ENCODE measurements around the gene CLIC3. TPM values are rescaled to one million over a fixed set of nuclear protein-coding genes. Genes with fewer than 3 reads are reported as not detected.
A peak's percentile ranks its signal among the peaks of the same experiment; 100 is the strongest.
"Not testable (repeated sequence)": the region's sequence is repeated elsewhere in the genome, so short reads cannot be mapped to it uniquely, and the experiment has no call there.

Gene CLIC3
- total RNA-seq, 2 donors from 2014 or later = not detected

DNA sequence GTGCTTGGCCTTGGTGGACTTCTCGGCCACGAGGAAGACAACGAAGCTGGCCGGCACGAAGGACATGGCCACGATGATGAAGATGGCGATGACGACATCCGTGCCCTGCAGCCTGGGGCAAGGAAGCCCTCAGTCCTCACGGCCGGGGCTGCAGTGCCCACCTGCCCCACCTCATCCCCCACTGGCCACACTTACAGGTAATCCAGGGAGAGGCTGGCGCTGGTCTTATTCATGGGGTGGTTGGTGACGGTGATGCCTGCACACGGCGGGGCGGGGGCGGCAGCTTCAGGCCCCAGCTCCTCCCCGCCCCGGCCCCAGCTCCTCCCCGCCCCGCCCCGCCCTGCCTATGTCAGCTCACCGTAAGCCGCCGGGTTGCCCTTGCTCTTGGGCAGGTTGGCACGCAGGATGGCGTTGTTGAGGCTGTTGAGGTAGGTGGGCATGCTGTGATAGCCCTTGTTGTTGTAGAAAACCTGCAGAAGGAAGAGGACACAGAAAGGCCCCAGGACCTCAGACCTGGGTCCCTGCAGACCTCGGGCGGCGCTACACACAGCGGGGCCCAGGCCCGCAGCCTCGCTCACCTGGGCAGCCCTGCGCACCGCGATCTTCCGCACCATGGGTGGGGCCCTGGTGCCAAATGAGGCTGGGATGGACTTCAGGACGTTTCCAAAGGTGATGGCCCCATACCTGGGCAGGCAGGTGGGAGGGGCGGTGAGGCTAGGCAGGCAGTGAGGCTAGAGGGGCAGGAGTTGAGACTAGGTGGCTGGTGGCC is 15.7 kb upstream of the CLIC3 start:
- H3K9me3 Mint-ChIP-seq = no peaks in the 10 kb centered on the region
- ATAC-seq (no peak), DNase-seq (ENCODE audit: low spot score in 2 of 2) (no peak)
- no peaks in the 10 kb centered on the region for H3K36me3 Mint-ChIP-seq
- H3K27ac Mint-ChIP-seq = no peak overlapping the region

GRCh38 chr9:137011156-137011555 is 14.8 kb upstream of the CLIC3 start:
- H3K27ac Mint-ChIP-seq = no peak overlapping the region
- H3K9me3 Mint-ChIP-seq = no peaks in the 10 kb centered on the region
- DNase-seq (ENCODE audit: low spot score in 2 of 2) (no peak), ATAC-seq (no peak)
- H3K36me3 Mint-ChIP-seq = no peaks in the 10 kb centered on the region

GRCh38 chr9:137009938-137010732 is 13.8 kb upstream of the CLIC3 start:
- no peaks in the 10 kb centered on the region for H3K36me3 Mint-ChIP-seq
- H3K27ac Mint-ChIP-seq = no peak overlapping the region
- no peaks in the 10 kb centered on the region for H3K9me3 Mint-ChIP-seq
- DNase-seq (ENCODE audit: low spot score in 2 of 2) = no peak
- no peak for ATAC-seq

GRCh38 chr9:137009217-137009616 is 12.8 kb upstream of the CLIC3 start:
- Mint-ChIP-seq H3K9me3 (no peaks in the 10 kb centered on the region), H3K36me3 (no peaks in the 10 kb centered on the region), H3K27ac (no peak overlapping the region)
- ATAC-seq = no peak
- no peak for DNase-seq (ENCODE audit: low spot score in 2 of 2)

DNA sequence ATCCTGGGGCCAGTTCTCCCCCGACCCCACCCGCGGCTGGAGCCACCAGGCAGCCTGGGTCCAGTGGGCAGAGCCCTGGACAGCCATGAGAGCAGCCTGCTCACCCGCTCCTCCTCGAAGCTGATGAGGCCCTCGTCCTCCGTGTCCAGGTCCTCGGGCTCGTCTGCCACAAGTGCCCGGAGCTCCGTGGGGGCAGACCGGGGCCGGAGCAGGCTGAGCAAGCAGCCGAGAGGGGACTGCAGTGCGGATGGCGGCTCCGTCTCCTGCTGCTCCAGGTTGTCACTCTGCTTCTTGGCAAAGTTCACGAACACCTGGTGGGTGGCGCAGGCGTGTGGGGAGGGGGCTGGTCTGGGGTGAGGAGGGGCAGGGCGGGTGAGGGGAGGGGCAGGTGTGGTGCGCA is 11.9 kb upstream of the CLIC3 start:
- Mint-ChIP-seq H3K9me3 (no peaks in the 10 kb centered on the region), H3K36me3 (no peaks in the 10 kb centered on the region), H3K27ac (no peak overlapping the region)
- DNase-seq (ENCODE audit: low spot score in 2 of 2) (no peak), ATAC-seq (no peak)

- DNase-seq (ENCODE audit: low spot score in 2 of 2) = no peak
- Mint-ChIP-seq H3K36me3 (no peaks in the 10 kb centered on the region), H3K27ac (no peak overlapping the region), H3K9me3 (no peaks in the 10 kb centered on the region)
- ATAC-seq = no peak
These were observed 11.5 kb upstream of the CLIC3 start for GRCh38 chr9:137007816-137008270.

DNA sequence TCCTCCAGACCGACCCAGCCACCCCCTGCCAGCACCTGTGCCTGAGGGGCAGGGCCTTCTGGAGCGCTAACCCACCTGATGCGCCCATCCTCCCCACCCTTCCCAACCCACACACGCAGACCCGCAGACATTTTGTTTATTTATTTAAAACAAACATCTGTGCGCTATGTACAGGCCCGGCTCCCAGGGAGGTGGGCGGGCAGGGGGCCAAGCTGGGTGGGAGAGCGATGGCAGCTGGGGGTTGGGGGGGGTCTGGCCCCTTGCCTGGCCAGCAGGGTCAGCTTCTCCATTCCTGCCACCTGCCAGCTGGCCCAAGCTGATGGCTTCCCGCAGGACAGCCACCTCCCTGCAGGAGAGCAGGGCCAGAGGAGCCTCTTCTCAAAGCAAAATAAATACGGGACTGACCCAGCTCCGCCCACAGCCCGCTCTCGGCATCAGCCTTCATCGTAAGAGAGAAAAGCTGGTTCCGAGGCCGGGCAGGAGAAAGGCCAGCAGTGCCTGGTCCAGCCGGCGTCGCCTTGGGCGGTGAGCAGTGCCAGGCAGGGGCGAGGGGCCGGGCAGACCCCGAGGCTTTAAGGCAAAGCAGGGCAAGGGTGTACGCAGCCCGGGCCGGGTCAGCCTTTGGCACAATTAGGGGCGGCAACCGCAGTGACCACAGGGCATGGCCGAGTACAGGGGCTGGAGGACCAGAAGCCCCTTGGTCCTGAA is 10.9 kb upstream of the CLIC3 start:
- DNase-seq (ENCODE audit: low spot score in 2 of 2) (no peak), ATAC-seq (no peak)
- H3K27ac Mint-ChIP-seq = no peak overlapping the region
- no peaks in the 10 kb centered on the region for H3K36me3 Mint-ChIP-seq
- no peaks in the 10 kb centered on the region for H3K9me3 Mint-ChIP-seq

DNA sequence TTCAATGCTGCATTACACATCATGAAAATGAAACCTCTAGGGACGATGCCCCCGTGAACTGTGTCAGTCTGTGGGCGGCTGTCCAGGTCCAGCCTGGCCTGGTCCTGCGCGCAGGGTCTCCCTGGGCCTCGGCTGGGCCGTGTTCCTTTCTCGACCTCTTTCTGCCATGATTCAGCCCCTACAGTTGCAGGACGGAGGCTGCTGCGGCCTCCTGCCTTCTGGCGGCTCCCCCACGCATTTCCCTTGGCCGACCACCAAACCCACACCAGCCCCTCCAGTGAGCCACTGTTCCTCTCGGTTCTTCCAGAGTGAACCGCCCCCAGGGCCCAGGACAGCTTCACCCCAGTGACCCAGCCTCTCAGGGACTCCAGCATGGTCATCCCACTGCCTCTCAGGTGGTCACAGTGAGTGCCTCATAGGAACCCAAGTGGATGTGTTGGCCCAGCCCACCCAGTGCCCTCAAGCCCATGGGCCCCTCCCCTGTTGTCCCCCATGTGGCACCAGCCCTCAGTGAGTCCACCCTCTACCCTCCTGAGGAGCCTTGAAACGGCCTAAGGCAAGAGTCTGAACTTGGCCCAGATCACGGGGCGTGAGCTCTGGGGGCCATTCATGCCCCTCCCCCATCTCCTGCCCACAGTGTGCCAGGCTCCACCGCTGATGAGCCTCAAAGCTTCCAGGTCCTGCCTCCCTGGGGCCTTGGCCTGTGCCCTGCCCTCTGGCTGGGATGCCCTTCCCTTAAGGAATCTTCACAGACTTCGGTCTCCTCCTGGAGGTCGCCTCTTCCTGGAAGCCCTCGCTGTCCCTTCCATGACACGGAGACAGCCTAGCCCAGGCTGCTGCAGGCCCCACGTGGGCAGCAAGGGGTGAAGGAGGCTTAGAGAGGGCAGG is 10.0 kb upstream of the CLIC3 start:
- Mint-ChIP-seq H3K36me3 (no peaks in the 10 kb centered on the region), H3K9me3 (no peaks in the 10 kb centered on the region), H3K27ac (peak overlapping the region in 1 of 2 donors; percentile 52)
- DNase-seq (ENCODE audit: low spot score in 2 of 2) (no peak), ATAC-seq (peak in 1 of 2 donors; percentile 46)

DNA sequence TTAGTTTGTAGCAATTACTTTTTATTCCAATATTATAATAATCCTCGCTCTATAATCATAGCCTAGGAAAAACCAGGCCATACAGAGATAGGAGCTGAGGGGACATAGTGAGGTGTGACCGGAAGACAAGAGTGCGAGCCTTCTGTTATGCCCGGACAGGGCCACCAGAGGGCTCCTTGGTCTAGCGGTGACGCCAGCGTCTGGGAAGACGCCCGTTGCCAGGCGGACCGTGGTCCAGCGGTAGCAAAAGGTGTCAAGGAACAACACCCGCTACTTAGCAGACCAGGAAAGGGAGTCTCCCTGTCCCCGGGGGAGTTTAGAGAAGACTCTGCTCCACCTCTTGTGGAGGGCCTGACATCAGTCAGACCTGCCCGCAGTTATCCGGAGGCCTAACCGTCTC is 7.9 kb upstream of the CLIC3 start:
- ATAC-seq; H3K9me3 Mint-ChIP-seq; H3K36me3 Mint-ChIP-seq; DNase-seq (ENCODE audit: low spot score in 2 of 2); H3K27ac Mint-ChIP-seq: not testable (repeated sequence)

GRCh38 chr9:137002646-137003041 is 6.3 kb upstream of the CLIC3 start:
- H3K9me3 Mint-ChIP-seq = no peaks in the 10 kb centered on the region
- no peak for ATAC-seq
- H3K27ac Mint-ChIP-seq = no peak overlapping the region
- no peaks in the 10 kb centered on the region for H3K36me3 Mint-ChIP-seq
- DNase-seq (ENCODE audit: low spot score in 2 of 2) = no peak

DNA sequence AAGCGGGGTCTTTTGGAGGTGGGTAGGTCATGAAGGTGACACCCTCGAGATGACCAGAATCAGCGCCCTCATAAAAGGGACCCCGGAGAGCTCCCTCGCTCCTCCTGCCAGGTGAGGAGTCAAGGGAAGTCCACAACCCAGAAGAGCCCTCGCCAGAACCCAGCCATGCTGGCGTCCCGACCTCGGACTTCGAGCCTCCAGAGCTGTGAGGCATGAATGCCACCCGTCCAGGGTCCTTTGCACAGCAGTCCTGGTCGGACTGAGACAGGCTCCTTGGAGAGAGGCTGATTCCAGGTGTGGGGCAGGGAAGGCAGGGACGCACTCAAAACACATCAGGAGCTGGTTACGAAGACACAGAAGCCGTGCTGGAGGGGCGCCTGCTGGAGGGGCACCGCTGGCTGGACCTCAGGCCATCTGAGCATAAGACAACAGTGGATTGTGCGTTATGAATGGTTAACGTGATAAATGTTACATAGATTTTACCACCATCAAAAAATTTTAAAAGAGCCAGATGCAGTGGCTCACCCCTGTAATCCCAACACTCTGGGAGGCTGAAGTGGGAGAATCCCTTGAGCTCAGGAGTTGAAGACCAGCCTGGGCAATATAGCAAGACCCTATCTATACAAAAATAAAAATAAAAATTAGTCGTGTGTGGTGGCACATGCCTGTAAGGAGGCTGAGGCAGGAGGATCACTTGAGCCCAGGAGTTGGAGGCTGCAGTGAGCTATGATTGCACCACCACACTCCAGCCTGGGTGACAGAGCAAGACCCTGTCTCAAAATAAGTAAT is 5.7 kb upstream of the CLIC3 start:
- no peaks in the 10 kb centered on the region for H3K36me3 Mint-ChIP-seq
- H3K9me3 Mint-ChIP-seq = no peaks in the 10 kb centered on the region
- H3K27ac Mint-ChIP-seq = no peak overlapping the region
- DNase-seq (ENCODE audit: low spot score in 2 of 2) (no peak), ATAC-seq (no peak)

- Mint-ChIP-seq H3K27ac (no peak overlapping the region), H3K36me3 (no peaks in the 10 kb centered on the region), H3K9me3 (no peaks in the 10 kb centered on the region)
- peak; percentile 79 to 85 for ATAC-seq
- DNase-seq (ENCODE audit: low spot score in 2 of 2) = no peak
These were observed 4.0 kb upstream of the CLIC3 start for GRCh38 chr9:137000177-137000930.

GRCh38 chr9:136997830-136998234 is 1.5 kb upstream of the CLIC3 start:
- DNase-seq (ENCODE audit: low spot score in 2 of 2) (no peak), ATAC-seq (peak in 1 of 2 donors; percentile 16)
- Mint-ChIP-seq H3K9me3 (no peaks in the 10 kb centered on the region), H3K36me3 (no peaks in the 10 kb centered on the region), H3K27ac (peak overlapping the region; percentile 5 to 58)

DNA sequence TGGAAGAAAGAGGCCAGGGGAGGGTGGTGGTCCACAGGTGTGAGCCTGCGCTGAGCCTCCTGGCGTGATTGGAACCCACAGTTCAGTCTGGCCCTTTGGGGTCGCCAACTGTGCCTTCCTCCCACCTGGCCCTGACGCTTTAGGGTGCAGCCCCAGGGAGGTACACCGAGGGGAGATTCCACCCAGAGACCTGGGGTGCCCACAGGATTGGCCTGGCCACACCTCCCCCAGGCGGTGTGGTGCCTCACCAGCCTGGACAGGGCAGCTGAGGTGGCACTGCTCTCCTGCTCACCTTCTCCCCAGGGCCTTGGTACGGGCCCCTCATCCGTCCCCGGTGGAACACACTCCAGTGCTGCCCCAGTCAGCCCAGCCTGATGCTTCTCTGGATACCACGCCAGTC is 1.0 kb upstream of the CLIC3 start:
- H3K27ac Mint-ChIP-seq = peak overlapping the region; percentile 5 to 58
- no peaks in the 10 kb centered on the region for H3K9me3 Mint-ChIP-seq
- H3K36me3 Mint-ChIP-seq = no peaks in the 10 kb centered on the region
- ATAC-seq (no peak), DNase-seq (ENCODE audit: low spot score in 2 of 2) (no peak)

DNA sequence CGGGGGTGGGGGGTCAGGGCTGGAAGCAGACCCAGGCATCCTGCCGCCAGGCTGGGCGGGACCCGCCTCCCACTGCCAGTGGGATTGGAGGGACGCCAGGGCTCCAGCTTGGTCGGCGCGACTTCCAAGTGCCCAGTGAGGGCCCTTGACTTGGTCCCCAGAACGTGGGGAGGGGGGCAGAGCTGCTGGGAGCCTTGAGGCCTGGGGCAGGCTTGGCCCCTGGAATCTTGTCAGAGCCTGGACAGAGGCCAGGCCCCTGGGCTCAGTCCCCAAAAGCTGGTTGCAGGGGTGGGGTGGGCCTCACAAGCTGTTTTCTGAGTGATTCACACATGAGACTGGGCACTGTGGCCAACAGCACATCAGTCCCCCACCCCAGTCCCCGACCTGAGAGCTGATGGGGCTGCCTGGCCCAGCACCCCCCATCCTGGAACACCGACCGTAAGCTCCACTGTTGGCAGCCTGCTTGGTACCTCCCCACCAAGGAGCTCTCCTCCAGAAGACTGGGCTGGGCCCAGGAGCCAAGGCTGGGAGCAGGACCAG is 526 bp downstream of the CLIC3 start:
- Mint-ChIP-seq H3K36me3 (no peaks in the 10 kb centered on the region), H3K9me3 (no peaks in the 10 kb centered on the region), H3K27ac (no peak overlapping the region)
- DNase-seq (ENCODE audit: low spot score in 2 of 2) = no peak
- no peak for ATAC-seq

Data from activated naive CD4-positive, alpha-beta T cell treated with anti-CD3 and anti-CD28 coated beads, Interleukin-2, amount 50 U/mL, for 72 hours (primary cell).